ENCODE results near the gene NIBAN1.
A peak's percentile ranks its signal among the peaks of the same experiment; 100 is the strongest.
"Not testable (repeated sequence)": the region's sequence is repeated elsewhere in the genome, so short reads cannot be mapped to it uniquely, and the experiment has no call there.

Gene NIBAN1, protein sequence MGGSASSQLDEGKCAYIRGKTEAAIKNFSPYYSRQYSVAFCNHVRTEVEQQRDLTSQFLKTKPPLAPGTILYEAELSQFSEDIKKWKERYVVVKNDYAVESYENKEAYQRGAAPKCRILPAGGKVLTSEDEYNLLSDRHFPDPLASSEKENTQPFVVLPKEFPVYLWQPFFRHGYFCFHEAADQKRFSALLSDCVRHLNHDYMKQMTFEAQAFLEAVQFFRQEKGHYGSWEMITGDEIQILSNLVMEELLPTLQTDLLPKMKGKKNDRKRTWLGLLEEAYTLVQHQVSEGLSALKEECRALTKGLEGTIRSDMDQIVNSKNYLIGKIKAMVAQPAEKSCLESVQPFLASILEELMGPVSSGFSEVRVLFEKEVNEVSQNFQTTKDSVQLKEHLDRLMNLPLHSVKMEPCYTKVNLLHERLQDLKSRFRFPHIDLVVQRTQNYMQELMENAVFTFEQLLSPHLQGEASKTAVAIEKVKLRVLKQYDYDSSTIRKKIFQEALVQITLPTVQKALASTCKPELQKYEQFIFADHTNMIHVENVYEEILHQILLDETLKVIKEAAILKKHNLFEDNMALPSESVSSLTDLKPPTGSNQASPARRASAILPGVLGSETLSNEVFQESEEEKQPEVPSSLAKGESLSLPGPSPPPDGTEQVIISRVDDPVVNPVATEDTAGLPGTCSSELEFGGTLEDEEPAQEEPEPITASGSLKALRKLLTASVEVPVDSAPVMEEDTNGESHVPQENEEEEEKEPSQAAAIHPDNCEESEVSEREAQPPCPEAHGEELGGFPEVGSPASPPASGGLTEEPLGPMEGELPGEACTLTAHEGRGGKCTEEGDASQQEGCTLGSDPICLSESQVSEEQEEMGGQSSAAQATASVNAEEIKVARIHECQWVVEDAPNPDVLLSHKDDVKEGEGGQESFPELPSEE

GRCh38 chr1:184974056-184974836 is at the start of gene NIBAN1:
Gene NIBAN1, minus strand, starts transcription at chr1:184974508. Its CDS starts 152 bp downstream, at chr1:184974356.
- DNase-seq, result peak; percentile 66

DNA sequence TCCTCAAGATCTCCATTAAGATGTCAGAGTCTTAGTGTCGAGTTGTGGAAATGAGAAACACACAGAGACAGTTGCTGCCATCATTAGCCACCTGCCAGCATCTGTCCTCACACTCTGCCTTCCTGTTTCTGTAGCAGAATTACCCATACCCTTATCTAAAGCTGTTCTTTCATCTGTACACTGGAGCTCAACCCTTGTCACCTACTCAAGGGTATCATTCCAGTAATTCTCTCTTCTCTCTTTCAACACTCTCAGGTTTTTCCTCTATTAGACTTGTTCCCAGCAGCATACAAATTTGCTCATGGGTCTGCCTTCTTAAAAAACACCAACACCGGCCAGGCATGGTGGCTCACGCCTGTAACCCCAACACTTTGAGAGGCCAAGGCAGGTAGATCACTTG is 43.7 kb upstream of the NIBAN1 start:
- DNase-seq, result no peak

GRCh38 chr1:185017338-185017737 is 43.0 kb upstream of the NIBAN1 start:
- peak; percentile 28 for DNase-seq

- no peak for DNase-seq
Measured at GRCh38 chr1:185016880-185017279, 42.6 kb upstream of the NIBAN1 start.

- DNase-seq, result no peak
Measured at GRCh38 chr1:185015631-185016030, 41.3 kb upstream of the NIBAN1 start.

- no peak for DNase-seq
Measured at GRCh38 chr1:185014941-185015340, 40.6 kb upstream of the NIBAN1 start.

GRCh38 chr1:185010361-185010760 is 36.1 kb upstream of the NIBAN1 start:
- DNase-seq, result no peak

- DNase-seq, result no peak
Measured at GRCh38 chr1:185008838-185009237, 34.5 kb upstream of the NIBAN1 start.

DNA sequence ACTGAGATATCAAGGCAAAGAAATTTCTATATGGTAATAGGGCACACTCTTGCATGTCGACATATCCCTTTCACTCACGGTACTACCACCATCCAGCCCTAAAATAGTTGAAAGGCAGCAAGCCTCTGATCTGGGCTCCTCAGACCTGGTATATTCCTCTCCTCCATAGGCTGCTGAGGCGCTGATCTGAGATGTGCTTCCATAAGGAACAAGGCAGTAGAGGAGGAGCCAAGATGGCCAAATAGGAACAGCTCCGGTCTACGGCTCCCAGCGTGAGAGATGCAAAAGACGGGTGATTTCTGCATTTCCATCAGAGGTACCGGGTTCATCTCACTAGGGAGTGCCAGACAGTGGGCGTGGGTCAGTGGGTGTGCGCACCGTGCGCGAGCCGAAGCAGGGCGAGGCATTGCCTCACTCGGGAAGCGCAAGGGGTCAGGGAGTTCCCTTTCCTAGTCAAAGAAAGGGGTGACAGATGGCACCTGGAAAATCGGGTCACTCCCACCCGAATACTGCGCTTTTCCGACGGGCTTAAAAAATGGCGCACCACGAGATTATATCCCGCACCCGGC is 27.1 kb upstream of the NIBAN1 start:
- not testable (repeated sequence) for DNase-seq

DNA sequence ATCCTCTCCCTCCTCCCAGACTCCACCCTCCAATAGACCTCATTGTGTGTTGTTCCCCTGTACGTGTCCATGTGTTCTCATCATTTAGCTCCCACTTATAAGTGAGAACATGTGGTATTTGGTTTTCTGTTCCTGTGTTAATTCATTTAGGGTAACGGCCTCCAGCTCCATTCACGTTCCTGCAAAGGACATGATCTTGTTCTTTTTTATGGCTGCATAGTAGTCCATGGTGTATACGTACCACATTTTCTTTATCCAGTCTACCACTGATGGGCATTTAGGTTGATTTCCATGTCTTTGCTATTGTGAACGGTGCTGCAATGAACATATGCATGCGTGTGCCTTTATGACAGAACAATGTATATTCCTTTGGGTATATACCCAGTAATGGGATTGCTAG is 25.7 kb upstream of the NIBAN1 start:
- DNase-seq, result not testable (repeated sequence)

GRCh38 chr1:184994301-184994700 is 20.0 kb upstream of the NIBAN1 start:
- no peak for DNase-seq

GRCh38 chr1:184992271-184992670 is 18.0 kb upstream of the NIBAN1 start:
- DNase-seq, result no peak

DNA sequence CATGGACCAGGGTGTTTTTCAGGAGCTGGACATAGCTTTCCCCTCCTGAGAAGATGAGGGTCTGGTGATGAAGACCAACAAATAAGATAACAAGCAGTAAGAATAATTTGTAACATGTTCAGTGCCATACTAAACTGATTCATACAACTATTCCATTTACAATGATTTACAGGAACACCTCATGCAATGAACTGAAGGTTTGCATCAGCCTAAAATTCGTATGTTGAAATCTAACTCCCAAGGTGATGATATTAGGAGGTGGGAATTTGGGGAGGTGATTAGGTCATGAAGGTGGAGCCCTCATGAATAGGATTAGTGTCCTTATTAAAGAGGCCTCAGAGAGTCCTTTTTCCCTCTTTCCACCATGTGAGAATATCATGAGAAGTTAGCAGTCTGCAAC is 15.9 kb upstream of the NIBAN1 start:
- no peak for DNase-seq

GRCh38 chr1:184988506-184988905 is 14.2 kb upstream of the NIBAN1 start:
- no peak for DNase-seq

DNA sequence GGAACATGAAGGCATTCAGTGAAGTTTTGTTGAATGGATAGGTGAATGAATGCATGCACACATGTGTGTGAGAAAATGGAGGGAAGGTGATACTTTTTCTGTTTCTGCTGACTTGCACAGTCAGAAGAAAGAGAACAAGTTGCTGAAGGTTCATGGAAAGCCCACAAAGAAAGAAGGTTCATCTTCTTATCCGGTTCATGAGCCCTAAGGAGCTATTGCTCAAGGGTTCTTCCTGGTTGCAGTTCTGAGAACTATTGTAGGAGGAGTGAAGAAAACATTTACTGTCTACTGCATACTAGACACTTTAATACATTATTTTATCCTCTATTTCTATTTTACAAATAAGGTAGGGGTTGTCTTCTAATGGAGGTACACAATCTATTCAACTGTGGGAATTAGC is 13.4 kb upstream of the NIBAN1 start:
- DNase-seq, result no peak

GRCh38 chr1:184986250-184986649 is 11.9 kb upstream of the NIBAN1 start:
- no peak for DNase-seq

GRCh38 chr1:184982002-184982954 is 8.0 kb upstream of the NIBAN1 start:
- peak; percentile 72 for DNase-seq

DNA sequence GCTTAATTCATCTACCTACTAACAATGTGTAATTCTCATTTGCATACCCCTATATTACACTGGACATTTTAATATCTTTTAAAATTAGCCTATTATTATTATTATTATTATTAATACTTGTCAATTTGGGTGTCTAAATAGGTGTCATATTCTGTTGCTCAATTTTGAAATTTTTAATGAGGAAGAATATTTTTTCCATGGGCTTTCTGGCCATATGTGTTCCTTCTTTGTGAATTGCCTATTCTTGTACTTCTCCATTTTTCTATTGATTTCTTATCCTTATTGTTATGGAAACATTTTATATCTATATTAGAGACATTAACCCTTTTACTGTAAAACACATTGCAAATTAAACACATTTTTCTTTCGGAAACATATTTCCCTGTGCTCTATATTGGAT is 6.4 kb upstream of the NIBAN1 start:
- no peak for DNase-seq

DNA sequence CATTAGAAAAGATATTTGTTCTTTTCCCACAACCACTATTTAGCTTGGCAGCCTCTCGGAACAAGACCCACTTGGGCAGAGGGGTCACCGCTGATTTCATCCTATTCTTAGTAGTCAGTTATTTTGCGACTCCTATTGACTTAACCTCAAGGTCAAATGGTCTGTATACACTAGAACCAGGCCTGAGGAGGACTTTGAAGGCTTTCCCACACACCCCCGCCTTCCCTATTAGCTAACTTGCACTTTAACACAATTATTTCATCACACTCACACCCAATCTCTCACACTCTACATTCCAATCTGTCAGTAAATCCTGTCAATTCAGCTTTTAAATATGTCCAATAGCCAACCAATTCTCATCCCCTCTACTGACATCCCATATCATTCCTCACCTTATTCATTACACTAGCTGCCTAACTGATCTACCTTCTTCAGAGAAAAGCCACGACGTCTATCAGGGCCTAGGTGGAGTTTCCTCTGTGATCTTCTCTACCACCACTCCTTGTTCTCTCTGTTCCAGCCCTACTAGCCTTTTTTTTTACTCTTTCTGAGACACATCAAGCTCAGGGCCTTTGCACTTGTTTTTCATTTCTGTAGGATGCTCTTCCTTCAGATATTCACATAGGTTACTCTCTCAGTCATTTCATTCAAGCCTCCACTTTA is 1.0 kb upstream of the NIBAN1 start:
- DNase-seq, result no peak

- DNase-seq, result no peak
Measured at GRCh38 chr1:184974837-184975115, 468 bp upstream of the NIBAN1 start.

Data from CD4-positive, alpha-beta T cell treated with Interferon gamma for 1 hour (primary cell).